CD4-positive, alpha-beta T cell treated with Interleukin-6 for 4 hours (primary cell): ENCODE measurements around the gene CGNL1.
A peak's percentile ranks its signal among the peaks of the same experiment; 100 is the strongest.

ENCODE experiments used
- DNase-seq: peaks from one replicate; pipeline ENCODE4 v3.0.0-alpha.2; 2020; ENCODE audit warnings: mixed read lengths

Gene CGNL1

DNA sequence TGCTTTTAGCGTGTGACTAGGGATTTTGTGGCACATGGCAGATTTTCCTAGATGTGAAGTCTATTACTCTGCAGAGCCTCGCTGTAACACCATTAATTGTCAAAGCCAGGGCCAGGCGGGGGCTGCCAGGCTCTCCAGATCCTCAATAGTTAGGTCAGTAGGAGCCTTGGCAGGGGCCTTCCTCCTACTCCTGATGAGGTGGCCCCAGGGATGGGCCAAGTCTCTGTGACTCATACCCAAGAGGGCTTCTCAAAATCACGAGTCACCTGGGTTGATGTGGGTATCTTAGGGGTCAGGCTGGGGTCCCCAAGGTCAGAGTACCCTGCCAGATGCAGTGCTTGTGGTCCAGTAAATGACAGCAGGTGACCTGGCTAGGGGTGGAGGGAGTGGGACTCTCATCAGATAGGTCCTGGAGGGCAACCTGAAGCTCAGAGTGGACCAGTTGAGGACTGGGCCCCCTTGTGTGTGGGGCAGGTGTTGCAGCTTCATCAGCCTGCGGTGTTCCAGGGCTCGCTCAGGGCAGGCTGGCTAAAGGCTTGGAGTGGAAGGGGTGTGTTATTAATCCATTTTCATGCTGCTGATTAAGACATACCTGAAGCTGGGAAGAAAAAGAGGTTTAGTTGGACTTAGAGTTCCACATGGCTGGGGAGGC, 126.9 kb downstream of the CGNL1 start:
- DNase-seq, result no peak

DNA sequence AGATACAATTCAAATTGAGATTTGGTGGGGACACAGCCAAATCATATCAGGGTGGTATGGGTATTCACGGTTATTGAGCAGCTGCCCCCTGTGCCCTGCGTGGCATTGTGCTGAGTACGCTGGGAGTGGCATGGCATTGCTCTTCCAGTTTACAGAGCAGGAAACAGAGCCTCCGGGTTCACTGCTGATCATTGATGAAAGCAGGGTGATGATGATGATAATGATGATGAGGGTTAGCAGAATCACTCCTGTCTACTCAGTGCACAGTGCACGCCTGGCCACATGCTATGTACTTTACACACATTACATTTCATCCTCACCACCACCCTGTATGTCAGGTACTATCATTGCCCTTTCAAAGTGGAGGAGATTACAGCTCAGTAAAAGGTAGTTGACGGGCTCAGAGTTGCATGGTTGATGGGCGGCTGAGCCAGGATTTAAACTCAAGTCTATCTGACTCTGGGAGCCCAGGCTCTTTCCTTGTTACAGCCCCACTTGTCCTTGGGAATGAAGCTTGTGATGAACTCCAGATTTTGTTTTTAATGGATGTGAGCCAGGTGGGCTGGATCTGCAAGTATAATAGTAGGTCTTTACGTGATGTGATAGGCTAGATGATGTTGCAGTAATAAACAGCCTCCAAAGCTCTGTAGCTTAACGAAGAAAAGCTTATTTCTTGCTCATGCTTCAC, 127.8 kb downstream of the CGNL1 start:
- DNase-seq, result no peak

DNA sequence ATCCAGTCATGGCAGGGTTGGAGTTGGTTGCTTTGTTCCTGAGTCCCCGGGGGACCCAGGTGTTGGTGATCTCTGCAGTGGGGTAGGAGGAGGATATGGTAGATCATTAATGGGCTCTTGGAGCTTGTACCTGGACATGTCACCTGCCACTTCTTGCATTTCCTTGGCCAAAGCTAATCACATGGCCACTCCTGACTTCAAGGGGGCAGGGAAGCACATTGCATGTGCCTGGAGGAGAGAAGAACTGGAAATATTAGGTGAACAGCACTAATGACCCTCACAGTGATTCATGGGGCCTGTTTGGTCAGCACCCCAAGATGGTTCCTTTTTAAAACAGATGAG, 128.3 kb downstream of the CGNL1 start:
- no peak for DNase-seq

GRCh38 chr15:57505056-57505715, 128.9 kb downstream of the CGNL1 start:
- no peak for DNase-seq

- DNase-seq, result no peak
Measured at GRCh38 chr15:57505949-57506391, 129.7 kb downstream of the CGNL1 start.

GRCh38 chr15:57506422-57506821, 130.1 kb downstream of the CGNL1 start:
- no peak for DNase-seq

DNA sequence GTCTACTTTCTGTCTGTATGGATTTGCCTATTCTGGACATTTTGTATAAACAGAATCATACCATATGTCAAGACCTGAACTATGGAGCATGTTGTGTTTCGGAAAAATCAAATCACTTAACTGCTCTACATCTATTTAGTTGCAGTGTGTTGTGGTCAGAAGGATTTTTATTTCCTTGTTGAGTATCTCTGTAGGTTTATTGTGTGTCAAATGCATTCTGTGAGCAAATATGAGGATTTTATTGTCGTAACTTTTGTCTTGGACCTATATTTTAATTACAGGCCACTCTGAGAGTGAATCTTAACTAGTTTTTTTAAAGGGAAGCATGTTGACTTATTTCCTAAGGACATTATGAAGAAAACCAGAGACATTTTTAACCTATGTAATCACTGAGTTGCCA, 130.8 kb downstream of the CGNL1 start:
- no peak for DNase-seq

DNA sequence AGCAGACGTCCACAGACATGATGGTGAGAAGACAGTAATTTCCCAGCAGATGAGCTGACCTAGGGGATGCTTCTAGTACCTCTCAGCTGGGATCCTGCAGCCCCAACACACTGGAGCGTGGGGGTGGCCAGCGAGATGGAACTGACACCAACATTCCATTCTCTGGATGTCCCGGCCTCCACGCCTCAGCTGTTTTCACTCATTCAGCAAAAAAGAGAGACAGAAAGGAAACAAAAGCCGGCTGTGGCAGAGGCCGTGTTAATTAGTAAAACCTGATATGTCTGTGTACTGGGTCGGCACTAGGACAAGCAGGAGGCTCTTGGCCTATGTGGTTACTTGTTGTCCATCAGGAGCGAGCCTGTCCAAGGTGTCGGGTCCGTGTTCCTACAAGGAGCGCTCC, 132.8 kb downstream of the CGNL1 start:
- DNase-seq, result no peak

GRCh38 chr15:57509965-57510364, 133.7 kb downstream of the CGNL1 start:
- DNase-seq, result no peak

DNA sequence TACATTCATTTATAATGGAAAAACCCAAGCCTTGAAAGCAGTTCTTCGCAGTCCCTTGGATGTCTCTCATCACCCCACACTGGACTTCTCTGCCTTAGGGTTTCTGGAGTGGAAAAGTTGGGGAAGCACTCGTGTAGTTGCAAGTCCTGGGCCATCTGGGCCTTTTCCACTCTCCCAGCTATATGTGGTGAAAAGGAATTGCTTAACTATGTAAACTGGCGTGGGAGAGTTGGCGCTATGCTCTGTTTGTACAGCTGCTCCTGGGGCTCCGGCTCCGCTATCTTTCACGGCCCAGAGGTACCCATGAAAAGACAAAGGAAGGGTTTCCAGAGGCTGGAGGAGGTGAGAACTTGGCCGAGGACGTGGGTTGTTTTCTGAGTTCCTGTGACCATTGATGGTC, 134.3 kb downstream of the CGNL1 start:
- no peak for DNase-seq

DNA sequence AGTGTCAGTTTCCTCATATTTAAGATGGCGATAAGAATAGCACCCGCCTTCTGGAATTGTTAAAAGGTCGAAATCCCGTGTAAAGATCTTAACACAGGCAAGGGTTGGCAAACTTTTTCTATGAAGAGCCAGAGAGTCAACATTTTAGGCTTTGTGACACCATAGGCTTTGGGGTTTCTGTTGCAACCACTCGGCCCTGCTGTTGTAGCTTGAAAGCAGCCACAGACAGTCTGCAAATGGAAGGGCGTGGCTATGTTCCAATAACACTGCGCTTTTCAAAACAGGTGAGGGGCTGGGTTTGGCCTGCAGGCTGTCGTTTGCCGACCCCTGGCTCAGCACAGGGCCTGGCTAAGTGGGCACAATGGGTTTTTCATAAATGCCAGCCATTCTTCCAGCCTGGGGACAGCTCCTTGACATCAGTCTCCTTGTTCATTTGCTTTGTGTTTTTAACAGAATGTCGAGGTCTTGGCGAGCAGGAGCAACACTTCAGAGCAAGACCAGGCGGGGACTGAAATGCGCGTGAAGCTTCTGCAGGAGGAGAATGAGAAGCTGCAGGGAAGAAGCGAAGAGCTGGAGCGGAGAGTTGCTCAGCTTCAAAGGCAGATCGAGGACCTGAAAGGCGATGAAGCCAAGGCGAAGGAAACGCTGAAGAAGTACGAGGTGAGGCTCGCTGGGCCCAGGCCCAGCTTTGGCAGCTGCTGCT, 140.2 kb downstream of the CGNL1 start:
- DNase-seq, result no peak

DNA sequence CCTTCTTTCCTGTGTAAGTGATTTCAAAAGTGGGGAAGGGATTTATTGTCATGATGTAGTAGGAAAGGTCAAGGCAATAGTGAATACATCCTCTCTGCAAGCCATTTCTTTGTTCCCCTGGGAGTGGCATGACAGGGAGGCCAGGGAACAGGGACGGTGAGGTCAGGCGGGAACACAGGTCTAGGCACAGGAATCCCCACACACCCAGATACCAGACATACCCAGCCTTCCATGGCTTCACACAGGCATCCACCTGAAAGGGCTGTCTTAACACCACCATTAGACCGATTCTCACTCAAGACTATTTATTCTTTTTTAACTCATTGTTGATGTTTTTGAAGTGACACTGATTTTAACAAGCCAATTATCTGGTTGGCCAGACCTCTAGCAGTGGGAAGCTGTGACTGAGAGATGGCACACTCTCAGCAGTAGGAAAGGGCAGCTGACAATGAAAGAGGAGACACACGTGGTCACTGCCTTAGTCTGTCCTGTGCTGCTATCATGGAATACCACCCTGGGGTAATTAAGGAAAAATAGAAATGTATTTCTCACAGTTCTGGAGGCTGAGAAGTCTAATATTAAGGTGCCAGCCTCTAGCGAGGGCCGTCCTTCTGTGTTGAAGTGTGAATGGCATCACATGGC, 140.8 kb downstream of the CGNL1 start:
- DNase-seq, result no peak

DNA sequence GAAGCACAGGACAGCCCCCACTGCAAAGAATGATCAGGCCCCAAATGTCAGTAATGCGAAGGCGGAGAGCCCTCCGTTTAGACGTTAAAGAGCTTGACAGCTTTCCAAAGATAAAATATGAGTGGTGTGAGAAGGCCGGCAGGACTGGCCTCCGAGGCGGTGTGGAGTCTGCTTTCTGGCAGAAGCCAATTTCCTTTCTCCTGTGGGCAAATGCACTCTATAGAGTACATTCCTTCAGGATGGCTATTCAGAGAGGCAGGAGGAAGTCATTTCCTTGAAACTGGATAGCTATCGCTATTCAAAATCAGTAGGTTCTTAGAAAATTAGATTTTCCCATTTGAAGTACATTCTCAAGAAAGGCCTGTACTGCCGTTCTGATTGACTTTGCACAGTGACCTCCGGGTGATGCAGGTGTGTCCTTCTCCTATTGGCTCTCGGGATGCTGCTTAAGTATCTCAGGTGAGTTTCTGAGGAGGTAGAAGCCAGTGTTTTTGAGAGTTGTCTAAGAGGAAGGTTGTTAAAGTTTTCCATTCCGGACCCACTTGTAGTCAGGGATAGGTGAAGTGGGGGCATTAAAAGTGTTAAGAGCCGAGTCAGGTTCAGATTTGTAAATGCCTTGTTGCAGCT, 142.6 kb downstream of the CGNL1 start:
- no peak for DNase-seq

- DNase-seq, result no peak
Measured at GRCh38 chr15:57519806-57520205, 143.5 kb downstream of the CGNL1 start.

- DNase-seq, result no peak
Measured at GRCh38 chr15:57521503-57521902, 145.2 kb downstream of the CGNL1 start.

- no peak for DNase-seq
Measured at GRCh38 chr15:57522148-57522547, 145.8 kb downstream of the CGNL1 start.

GRCh38 chr15:57525581-57525980, 149.3 kb downstream of the CGNL1 start:
- DNase-seq, result no peak

- DNase-seq, result no peak
Measured at GRCh38 chr15:57526076-57526475, 149.8 kb downstream of the CGNL1 start.

DNA sequence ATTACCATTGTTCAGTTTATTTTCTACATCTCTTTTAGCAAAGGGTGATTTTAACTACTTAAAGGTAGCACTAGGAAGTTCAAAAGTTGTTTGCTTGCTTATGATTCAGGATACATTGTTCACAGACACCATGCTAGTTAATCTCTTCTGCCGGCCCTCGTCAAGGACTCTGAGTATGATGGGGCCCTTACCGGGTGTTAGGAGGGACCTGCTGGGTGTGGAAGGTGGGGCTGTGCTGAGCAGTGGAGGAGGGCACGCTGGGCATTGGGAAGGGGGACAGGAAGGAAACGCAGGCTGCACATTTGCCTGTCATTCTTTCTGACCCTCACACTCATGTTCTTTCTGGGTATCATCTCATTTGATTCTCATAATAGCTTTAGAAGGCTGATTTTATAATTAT, 150.3 kb downstream of the CGNL1 start:
- DNase-seq, result no peak

DNA sequence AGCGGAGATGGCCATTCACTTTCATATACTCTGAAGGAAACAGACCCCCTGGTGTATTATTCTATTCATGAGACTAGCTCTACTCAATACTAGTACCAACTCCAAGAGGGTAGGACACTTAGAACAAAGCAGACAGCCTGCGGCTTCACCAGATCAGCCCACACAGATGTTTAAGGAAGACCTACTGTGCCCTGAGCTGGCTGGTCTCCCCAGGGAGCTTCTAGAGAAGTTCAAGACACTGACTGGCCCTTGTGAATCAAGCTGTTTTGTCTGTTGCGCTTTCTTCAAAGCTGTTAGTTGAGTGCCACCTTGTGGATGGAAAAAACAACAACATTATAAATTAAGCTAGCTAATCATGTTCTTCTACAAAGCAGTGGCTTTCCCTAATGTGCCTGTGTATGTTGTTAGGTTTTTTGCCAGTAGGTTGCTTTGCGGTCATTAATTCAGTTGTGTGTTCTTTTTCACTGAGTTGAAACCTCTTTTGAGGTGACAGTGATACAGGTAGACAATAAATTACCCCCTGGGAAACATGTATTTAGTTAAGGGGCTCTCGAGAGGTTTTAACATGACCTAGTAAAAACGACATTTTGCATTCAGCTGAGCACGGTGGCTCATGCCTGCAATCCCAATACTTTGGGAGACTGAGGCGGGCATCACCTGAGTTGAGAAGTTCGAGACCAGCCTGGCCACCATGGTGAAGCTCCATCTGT, 151.2 kb downstream of the CGNL1 start:
- peak; percentile 4 for DNase-seq

DNA sequence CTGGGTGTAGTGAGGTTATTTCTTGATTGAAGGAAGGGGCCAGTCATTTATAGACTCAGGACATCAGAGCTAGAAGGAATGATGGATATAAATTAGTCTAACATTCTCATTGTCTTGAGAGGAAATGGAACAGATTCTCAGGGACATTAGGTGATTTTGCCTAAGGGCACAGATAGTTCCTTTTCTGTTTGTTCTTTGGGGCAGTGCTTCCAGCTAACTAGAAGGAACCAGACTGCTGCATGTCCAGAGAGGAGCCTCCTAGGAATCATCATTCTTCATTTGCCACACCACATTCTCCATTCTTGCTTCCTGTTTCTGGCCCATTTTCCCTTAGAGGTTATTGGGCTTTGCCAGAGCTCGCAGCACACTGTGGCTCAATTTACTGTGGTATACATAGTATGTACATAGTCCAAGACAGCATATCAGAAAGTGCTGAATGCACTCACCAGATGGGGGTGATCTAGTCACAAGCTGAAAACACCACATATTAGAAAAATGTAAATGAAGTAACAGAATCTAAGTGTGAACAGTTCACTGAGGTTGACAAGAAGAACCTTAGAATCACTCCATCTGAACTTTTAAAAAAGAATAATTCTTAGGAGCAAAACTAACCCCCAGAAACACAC, 152.7 kb downstream of the CGNL1 start:
- no peak for DNase-seq

GRCh38 chr15:57529748-57530147, 153.4 kb downstream of the CGNL1 start:
- DNase-seq, result no peak
